Kidney (tissue), 14 donors: Measurements from ENCODE around the gene BTBD7. TPM values are rescaled to one million over a fixed set of nuclear protein-coding genes. Genes with fewer than 3 reads are reported as not detected.

Experiments
- DNase-seq, 5 donors: peaks; one replicate each; pipeline ENCODE4 v3.0.0-alpha.2; 2013 to 2020
- FAIRE-seq: peaks from 2 replicates; lab custom pipeline; 2012; peaks lifted over from hg19 to GRCh38; lab: Jason Lieb, UNC
- H3K27ac ChIP-seq, 2 donors: one replicate each; pipeline ENCODE4 v1.7.0; 2013; ENCODE audit warnings: low read depth in 2 of 2, low read length in 2 of 2, inconsistent platforms in 1 of 2
- H3K27me3 ChIP-seq: one replicate; pipeline ENCODE4 v1.7.1; 2013; ENCODE audit warnings: low read length, inconsistent platforms; ENCODE audit not compliant: control insufficient read depth, insufficient read depth
- H3K36me3 ChIP-seq, 3 donors: one replicate each; pipeline versions ENCODE4 v1.7.0 to v1.7.1; 2013; ENCODE audit warnings: low read length in 3 of 3, control low read depth in 1 of 3, inconsistent platforms in 1 of 3; ENCODE audit not compliant: insufficient read depth in 3 of 3, control insufficient read depth in 2 of 3
- H3K4me1 ChIP-seq, 3 donors: one replicate each; pipeline versions ENCODE4 v1.7.0 to v1.7.1; 2013; ENCODE audit warnings: low read length in 3 of 3, inconsistent platforms in 1 of 3, low read depth in 1 of 3; ENCODE audit not compliant: control insufficient read depth in 2 of 3, insufficient read depth in 2 of 3
- H3K4me3 ChIP-seq, 3 donors: one replicate each; pipeline versions ENCODE4 v1.7.0 to v1.8.1; 2013; ENCODE audit warnings: low read length in 3 of 3, control low read depth in 1 of 3, inconsistent platforms in 1 of 3
- H3K9ac ChIP-seq, 3 donors: one replicate each; pipeline versions ENCODE4 v1.7.0 to v1.7.1; 2013; ENCODE audit warnings: low read length in 3 of 3, control low read depth in 1 of 3, inconsistent platforms in 1 of 3
- H3K9me3 ChIP-seq, 3 donors: one replicate each; pipeline versions ENCODE4 v1.7.0 to v1.7.1; 2013; ENCODE audit warnings: low read length in 3 of 3, control low read depth in 1 of 3, inconsistent platforms in 1 of 3; ENCODE audit not compliant: control insufficient read depth in 2 of 3, insufficient read depth in 1 of 3
- intact Hi-C: fragments of 100-400 bp; cut with DNase I; formaldehyde crosslinking; loops from one replicate; pipeline ENCODE4 v1.11.1; 2022
- polyA plus RNA-seq: library from polyadenylated mRNA; stranded (reverse); fragments of 350-450 nt; fragmentation: Illumina TruSeq; extraction: RNeasy Lipid Tissue Mini Kit (QIAGEN cat#74804); gene quantifications from one replicate; pipeline ENCODE4 v1.2.3, GENCODE V29; 2014; ENCODE audit warnings: low read depth, low replicate concordance; ENCODE audit not compliant: insufficient read depth
- total RNA-seq: library from RNA; stranded (reverse); fragmentation: NEBNext Ultra II Directional; extraction: Animal tissue kit (Norgen Biotek cat#: 25700); gene quantifications from one replicate; pipeline ENCODE4 v1.2.1, GENCODE V29; 2021
- TF ChIP-seq, protein P1 (sequence below): IDR thresholded peaks from 3 replicates; pipeline ENCODE4 v1.5.1; 2012; ENCODE audit warnings: mild to moderate bottlenecking, moderate library complexity, borderline replicate concordance; ENCODE audit not compliant: insufficient read depth; ENCODE audit errors: extremely low read depth
- donor health status: control.
- donor health status: control.
- donor health status: control.
- donor health status: control.
- donor health status: control.
- donor health status: DM: yes; HTN: yes; CAD: no.
- donor health status: Normal renal cell carcinoma (clear cell type).

Gene BTBD7
- total and polyA plus RNA-seq, 2 donors from 2014 or later, result 10.3 to 78.2 TPM

- peaks cover 0 to 16% (median 13%) of the 10 kb centered on the region in 3 donors for H3K4me1 ChIP-seq
- DNase-seq (no peak), FAIRE-seq (no peak)
- TF ChIP-seq, protein P1, sequence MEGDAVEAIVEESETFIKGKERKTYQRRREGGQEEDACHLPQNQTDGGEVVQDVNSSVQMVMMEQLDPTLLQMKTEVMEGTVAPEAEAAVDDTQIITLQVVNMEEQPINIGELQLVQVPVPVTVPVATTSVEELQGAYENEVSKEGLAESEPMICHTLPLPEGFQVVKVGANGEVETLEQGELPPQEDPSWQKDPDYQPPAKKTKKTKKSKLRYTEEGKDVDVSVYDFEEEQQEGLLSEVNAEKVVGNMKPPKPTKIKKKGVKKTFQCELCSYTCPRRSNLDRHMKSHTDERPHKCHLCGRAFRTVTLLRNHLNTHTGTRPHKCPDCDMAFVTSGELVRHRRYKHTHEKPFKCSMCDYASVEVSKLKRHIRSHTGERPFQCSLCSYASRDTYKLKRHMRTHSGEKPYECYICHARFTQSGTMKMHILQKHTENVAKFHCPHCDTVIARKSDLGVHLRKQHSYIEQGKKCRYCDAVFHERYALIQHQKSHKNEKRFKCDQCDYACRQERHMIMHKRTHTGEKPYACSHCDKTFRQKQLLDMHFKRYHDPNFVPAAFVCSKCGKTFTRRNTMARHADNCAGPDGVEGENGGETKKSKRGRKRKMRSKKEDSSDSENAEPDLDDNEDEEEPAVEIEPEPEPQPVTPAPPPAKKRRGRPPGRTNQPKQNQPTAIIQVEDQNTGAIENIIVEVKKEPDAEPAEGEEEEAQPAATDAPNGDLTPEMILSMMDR, result no peak
- H3K9ac ChIP-seq, result no peak overlapping the region
- no peaks in the 10 kb centered on the region for H3K27me3 ChIP-seq
- H3K27ac ChIP-seq, result no peak overlapping the region
- intact Hi-C loops, result no loop called here
- no peaks in the 10 kb centered on the region for H3K9me3 ChIP-seq
- no peaks in the 10 kb centered on the region for H3K36me3 ChIP-seq
- no peak overlapping the region for H3K4me3 ChIP-seq
Observed at GRCh38 chr14:93326196-93326595, 6.6 kb downstream of the BTBD7 start.

- no peak for DNase-seq
- TF ChIP-seq, protein P1, result no peak
- Histone ChIP-seq H3K9me3 (no peaks in the 10 kb centered on the region), H3K27me3 (no peaks in the 10 kb centered on the region), H3K4me1 (peaks cover 3 to 6% (median 5%) of the 10 kb centered on the region in 3 donors), H3K36me3 (no peaks in the 10 kb centered on the region), H3K4me3 (no peak overlapping the region), H3K27ac (no peak overlapping the region), H3K9ac (no peak overlapping the region)
- intact Hi-C loops, result no loop called here
- no peak for FAIRE-seq
Observed at GRCh38 chr14:93323600-93324174, 9.1 kb downstream of the BTBD7 start.

- no peak overlapping the region for H3K27ac ChIP-seq
- H3K4me3 ChIP-seq, result no peak overlapping the region
- peaks cover 3 to 9% (median 5%) of the 10 kb centered on the region in 3 donors for H3K4me1 ChIP-seq
- no peaks in the 10 kb centered on the region for H3K36me3 ChIP-seq
- intact Hi-C loops, result no loop called here
- H3K9me3 ChIP-seq, result no peaks in the 10 kb centered on the region
- DNase-seq (no peak), FAIRE-seq (no peak)
- TF ChIP-seq, protein P1, result no peak
- H3K27me3 ChIP-seq, result no peaks in the 10 kb centered on the region
- H3K9ac ChIP-seq, result no peak overlapping the region
Observed at GRCh38 chr14:93322929-93323599, 9.8 kb downstream of the BTBD7 start.
